Sigmoid colon (tissue), 4 donors: Measurements from ENCODE around the gene FOXN1.

Experiments
- CTCF ChIP-seq, 4 experiments: fragments of 450-650 bp in 3 of 4; fragments of 200-600 bp in 1 of 4; IDR thresholded peaks; one replicate each; pipeline ENCODE4 v1.5.1; 2016 to 2019; ENCODE audit warnings: antibody characterized with exemption in 4 of 4, mild to moderate bottlenecking in 3 of 4, moderate library complexity in 2 of 4
- POLR2A ChIP-seq, 2 donors: fragments of 450-650 bp; IDR thresholded peaks; one replicate each; pipeline ENCODE4 v1.6.1; 2016; ENCODE audit warnings: antibody characterized with exemption in 2 of 2, mild to moderate bottlenecking in 2 of 2, moderate library complexity in 2 of 2
- POLR2AphosphoS5 ChIP-seq, 4 donors: sonication (generic); formaldehyde crosslinking; IDR thresholded peaks; one replicate each; pipeline ENCODE4 v1.6.1; 2017; ENCODE audit warnings: antibody characterized with exemption in 4 of 4

GRCh38 chr17:28527181-28527681 lies 21.1 kb downstream of the FOXN1 start:
- TF ChIP-seq CTCF (IDR thresholded peaks at IDR 0.05) (no peak), POLR2A (IDR thresholded peaks at IDR 0.05) (no peak), POLR2AphosphoS5 (IDR thresholded peaks at IDR 0.05) (no peak)
